ENCODE results near the gene IMPDH2.

The IMPDH2 gene

DNA sequence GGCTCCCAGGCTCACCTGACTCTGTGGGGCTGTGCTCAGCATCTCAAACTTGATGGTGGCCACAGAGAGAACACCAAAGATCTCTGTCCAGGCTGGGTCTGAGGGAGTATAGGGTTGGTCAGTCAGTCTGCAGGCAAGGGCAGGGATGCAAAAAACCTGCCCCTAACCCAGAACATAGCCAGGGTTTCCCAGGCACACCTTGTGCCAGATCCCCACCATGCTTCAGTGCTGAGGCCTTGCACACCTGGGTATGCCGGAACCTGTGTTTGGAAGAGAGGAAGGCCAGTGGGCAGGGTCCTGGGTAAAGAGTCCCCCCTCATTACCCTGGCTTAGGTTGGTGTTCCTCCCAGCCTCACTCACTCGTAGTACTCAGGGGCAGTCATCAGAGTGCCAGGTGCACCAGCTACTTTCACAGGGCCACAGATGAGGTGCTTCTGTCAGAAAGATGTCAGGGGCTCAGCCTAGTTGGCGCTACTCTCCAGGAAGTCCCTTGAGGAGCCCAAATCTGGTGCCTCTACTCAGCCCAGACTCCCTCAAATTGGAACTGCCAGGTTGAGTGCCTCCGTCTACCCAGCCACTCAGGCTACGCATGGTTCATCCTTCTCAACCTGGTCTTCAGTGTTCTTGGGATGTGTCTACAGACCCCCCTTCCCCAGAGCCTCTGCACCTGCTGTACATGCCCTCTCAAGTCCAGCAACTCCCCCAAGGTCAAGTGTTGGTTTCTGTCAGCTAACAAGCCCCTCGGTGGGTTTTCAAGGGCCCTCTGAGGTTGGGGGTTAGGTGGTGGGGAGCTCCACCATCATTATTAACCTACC is 12.6 kb downstream of the IMPDH2 start:
- Histone ChIP-seq H3K79me2 (ENCODE audit: insufficient read depth, low read length) (peaks cover 63% of the 10 kb centered on the region), H3K4me1 (ENCODE audit: insufficient read depth, low read length, poor library complexity, severe bottlenecking) (peaks cover 15% of the 10 kb centered on the region), H3K9ac (ENCODE audit: low read depth, low read length, poor library complexity, severe bottlenecking) (no peak overlapping the region), H3K36me3 (ENCODE audit: insufficient read depth, low read length) (peaks cover 53% of the 10 kb centered on the region; the same call in 1 of the 2 replicates), H3K4me2 (ENCODE audit: low read depth, low read length, poor library complexity, severe bottlenecking) (no peak overlapping the region), H3K9me2 (replicated peaks; ENCODE audit: low read depth, low read length) (no peaks in the 10 kb centered on the region), H3K9me3 (ENCODE audit: insufficient read depth, low read depth, low read length) (no peaks in the 10 kb centered on the region), H3F3A (ENCODE audit: low read depth) (no peaks in the 10 kb centered on the region), H3K4me3 (ENCODE audit: low read length, poor library complexity, severe bottlenecking) (no peak overlapping the region), H4K20me1 (ENCODE audit: insufficient read depth, low read length, poor library complexity, severe bottlenecking) (peaks cover 65% of the 10 kb centered on the region), H2AFZ (ENCODE audit: low read length) (no peak overlapping the region), H3K27me3 (ENCODE audit: insufficient read depth, low read length, poor library complexity, severe bottlenecking) (no peaks in the 10 kb centered on the region)
- TF ChIP-seq, protein P1, sequence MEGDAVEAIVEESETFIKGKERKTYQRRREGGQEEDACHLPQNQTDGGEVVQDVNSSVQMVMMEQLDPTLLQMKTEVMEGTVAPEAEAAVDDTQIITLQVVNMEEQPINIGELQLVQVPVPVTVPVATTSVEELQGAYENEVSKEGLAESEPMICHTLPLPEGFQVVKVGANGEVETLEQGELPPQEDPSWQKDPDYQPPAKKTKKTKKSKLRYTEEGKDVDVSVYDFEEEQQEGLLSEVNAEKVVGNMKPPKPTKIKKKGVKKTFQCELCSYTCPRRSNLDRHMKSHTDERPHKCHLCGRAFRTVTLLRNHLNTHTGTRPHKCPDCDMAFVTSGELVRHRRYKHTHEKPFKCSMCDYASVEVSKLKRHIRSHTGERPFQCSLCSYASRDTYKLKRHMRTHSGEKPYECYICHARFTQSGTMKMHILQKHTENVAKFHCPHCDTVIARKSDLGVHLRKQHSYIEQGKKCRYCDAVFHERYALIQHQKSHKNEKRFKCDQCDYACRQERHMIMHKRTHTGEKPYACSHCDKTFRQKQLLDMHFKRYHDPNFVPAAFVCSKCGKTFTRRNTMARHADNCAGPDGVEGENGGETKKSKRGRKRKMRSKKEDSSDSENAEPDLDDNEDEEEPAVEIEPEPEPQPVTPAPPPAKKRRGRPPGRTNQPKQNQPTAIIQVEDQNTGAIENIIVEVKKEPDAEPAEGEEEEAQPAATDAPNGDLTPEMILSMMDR (conservative IDR thresholded peaks at IDR 0.05; ENCODE audit: low read length), result no peak
- no peak for TF ChIP-seq EZH2phosphoT487 (IDR thresholded peaks at IDR 0.05; ENCODE audit: borderline replicate concordance)

DNA sequence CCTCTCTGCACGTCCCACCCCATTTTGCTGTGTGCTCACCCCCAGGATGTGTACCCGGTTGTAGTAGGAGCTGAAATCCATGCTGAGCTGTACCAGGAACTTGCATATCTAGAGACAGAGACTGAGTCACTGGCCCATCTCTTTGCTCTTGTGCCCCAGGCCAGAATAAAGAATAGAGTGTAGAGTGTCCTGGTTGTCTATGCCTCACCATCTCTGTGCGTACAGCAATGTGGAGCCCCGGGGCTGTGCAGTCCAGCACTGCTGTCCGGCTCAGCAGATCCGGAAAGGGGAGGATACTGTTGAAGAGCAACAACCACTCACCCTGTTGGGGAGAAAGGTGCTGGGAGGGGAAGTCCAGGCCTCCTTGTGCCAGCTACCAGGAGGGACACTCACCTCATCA is 13.4 kb downstream of the IMPDH2 start:
- Histone ChIP-seq H4K20me1 (ENCODE audit: insufficient read depth, low read length, poor library complexity, severe bottlenecking) (peaks cover 67% of the 10 kb centered on the region), H3F3A (ENCODE audit: low read depth) (no peaks in the 10 kb centered on the region), H3K4me3 (ENCODE audit: low read length, poor library complexity, severe bottlenecking) (no peak overlapping the region), H2AFZ (ENCODE audit: low read length) (no peak overlapping the region), H3K4me2 (ENCODE audit: low read depth, low read length, poor library complexity, severe bottlenecking) (no peak overlapping the region), H3K36me3 (ENCODE audit: insufficient read depth, low read length) (peaks cover 56% of the 10 kb centered on the region; the same call in 1 of the 2 replicates), H3K9me2 (replicated peaks; ENCODE audit: low read depth, low read length) (no peaks in the 10 kb centered on the region), H3K9me3 (ENCODE audit: insufficient read depth, low read depth, low read length) (no peaks in the 10 kb centered on the region), H3K4me1 (ENCODE audit: insufficient read depth, low read length, poor library complexity, severe bottlenecking) (peaks cover 15% of the 10 kb centered on the region), H3K27me3 (ENCODE audit: insufficient read depth, low read length, poor library complexity, severe bottlenecking) (no peaks in the 10 kb centered on the region), H3K9ac (ENCODE audit: low read depth, low read length, poor library complexity, severe bottlenecking) (no peak overlapping the region), H3K79me2 (ENCODE audit: insufficient read depth, low read length) (peaks cover 66% of the 10 kb centered on the region)
- TF ChIP-seq, protein P1 (conservative IDR thresholded peaks at IDR 0.05; ENCODE audit: low read length), result no peak
- TF ChIP-seq EZH2phosphoT487 (IDR thresholded peaks at IDR 0.05; ENCODE audit: borderline replicate concordance), result no peak

DNA sequence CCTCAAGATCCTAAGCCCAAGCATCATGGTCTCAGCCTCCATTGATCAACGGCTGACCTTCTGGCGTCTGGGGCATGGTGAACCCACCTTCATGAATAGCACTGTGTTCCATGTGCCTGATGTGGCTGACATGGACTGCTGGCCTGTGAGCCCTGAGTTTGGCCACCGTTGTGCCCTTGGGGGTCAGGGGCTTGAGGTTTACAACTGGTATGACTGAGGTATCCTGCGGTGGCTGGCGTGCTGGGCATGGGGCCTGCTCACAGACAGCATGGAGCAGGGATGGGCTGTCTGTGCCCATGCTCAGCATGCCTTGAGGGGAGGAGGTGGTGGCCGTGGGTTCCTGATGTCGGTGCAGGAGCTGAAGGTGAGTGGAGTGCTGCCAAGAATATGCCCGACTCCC is 14.1 kb downstream of the IMPDH2 start:
- H3K9me3 ChIP-seq (ENCODE audit: insufficient read depth, low read depth, low read length), result no peaks in the 10 kb centered on the region
- H4K20me1 ChIP-seq (ENCODE audit: insufficient read depth, low read length, poor library complexity, severe bottlenecking), result peaks cover 64% of the 10 kb centered on the region
- H3K36me3 ChIP-seq (ENCODE audit: insufficient read depth, low read length), result peaks cover 56% of the 10 kb centered on the region; the same call in 1 of the 2 replicates
- peaks cover 66% of the 10 kb centered on the region for H3K79me2 ChIP-seq (ENCODE audit: insufficient read depth, low read length)
- H3F3A ChIP-seq (ENCODE audit: low read depth), result no peaks in the 10 kb centered on the region
- no peaks in the 10 kb centered on the region for H3K9me2 ChIP-seq (replicated peaks; ENCODE audit: low read depth, low read length)
- no peak overlapping the region for H2AFZ ChIP-seq (ENCODE audit: low read length)
- no peak overlapping the region for H3K4me3 ChIP-seq (ENCODE audit: low read length, poor library complexity, severe bottlenecking)
- peaks cover 15% of the 10 kb centered on the region for H3K4me1 ChIP-seq (ENCODE audit: insufficient read depth, low read length, poor library complexity, severe bottlenecking)
- H3K4me2 ChIP-seq (ENCODE audit: low read depth, low read length, poor library complexity, severe bottlenecking), result no peak overlapping the region
- no peak overlapping the region for H3K9ac ChIP-seq (ENCODE audit: low read depth, low read length, poor library complexity, severe bottlenecking)
- no peak for TF ChIP-seq EZH2phosphoT487 (IDR thresholded peaks at IDR 0.05; ENCODE audit: borderline replicate concordance)
- TF ChIP-seq, protein P1 (conservative IDR thresholded peaks at IDR 0.05; ENCODE audit: low read length), result no peak
- H3K27me3 ChIP-seq (ENCODE audit: insufficient read depth, low read length, poor library complexity, severe bottlenecking), result no peaks in the 10 kb centered on the region
